IMR-90 (cell line): Measurements from ENCODE around the gene GALNT6. TPM values are rescaled to one million over a fixed set of nuclear protein-coding genes. Genes with fewer than 3 reads are reported as not detected.

Experiments
- ATAC-seq: fragments of 200-7000 bp; cut with Tn5 transposase; 2 replicates; pipeline ENCODE4 v1.9.1; 2020; ENCODE audit warnings: low read depth, mild to moderate bottlenecking, moderate library complexity
- BruUV-seq: library from RNA; stranded (reverse); fragments of 400-500 nt; replicated peaks from 2 replicates; lab custom pipeline; 2021; lab: Mats Ljungman, UMichigan
- CTCF ChIA-PET: fragments of 300-600 bp; formaldehyde crosslinking; extraction: SDS; loops from one replicate; lab custom pipeline; 2021; ENCODE audit warnings: antibody characterized with exemption; lab: Yijun Ruan, JAX
- POLR2A ChIA-PET: fragments of 300-600 bp; sonication (Branson Sonifier 250); formaldehyde crosslinking; loops from one replicate; lab custom pipeline; 2022; ENCODE audit warnings: antibody characterized with exemption; ENCODE audit not compliant: unreplicated experiment; lab: Charles Lee
- DNase-seq: peaks from one replicate; pipeline ENCODE4 v3.0.0; 2013
- H2AFZ ChIP-seq: replicated peaks from 2 replicates; pipeline ENCODE3; 2013; ENCODE audit warnings: low read length, mild to moderate bottlenecking; ENCODE audit not compliant: poor library complexity
- H2AK5ac ChIP-seq: 2 replicates; pipeline ENCODE4 v1.6.1; 2013; ENCODE audit warnings: low read depth, low read length, inconsistent platforms
- H2AK9ac ChIP-seq: replicated peaks from 2 replicates; pipeline ENCODE3; 2013; ENCODE audit warnings: mild to moderate bottlenecking, low read depth, low read length, moderate library complexity; ENCODE audit not compliant: poor library complexity
- H2BK120ac ChIP-seq: 2 replicates; pipeline ENCODE4 v1.6.1; 2013; ENCODE audit warnings: low read depth, low read length, inconsistent platforms
- H2BK15ac ChIP-seq: 3 replicates; pipeline ENCODE4 v1.6.1; 2013; ENCODE audit warnings: low read depth, low read length, inconsistent platforms
- H2BK20ac ChIP-seq: 2 replicates; pipeline ENCODE4 v1.6.1; 2013; ENCODE audit warnings: low read depth, mild to moderate bottlenecking, inconsistent platforms, low read length, moderate library complexity
- H2BK5ac ChIP-seq: 2 replicates; pipeline ENCODE4 v1.6.1; 2013; ENCODE audit warnings: mild to moderate bottlenecking, low read depth, low read length, inconsistent platforms; ENCODE audit not compliant: poor library complexity, severe bottlenecking
- H3K14ac ChIP-seq: replicated peaks from 2 replicates; pipeline ENCODE4 v1.6.1; 2013; ENCODE audit warnings: low read depth, low read length, inconsistent platforms
- H3K18ac ChIP-seq: 2 replicates; pipeline ENCODE4 v1.6.1; 2013; ENCODE audit warnings: low read depth, low read length, control low read depth
- H3K23ac ChIP-seq: 2 replicates; pipeline ENCODE4 v1.6.1; 2013; ENCODE audit warnings: low read depth, low read length, inconsistent platforms
- H3K27ac ChIP-seq: 2 replicates; pipeline ENCODE4 v1.5.1; 2013; ENCODE audit warnings: mild to moderate bottlenecking, control low read depth, low read length; ENCODE audit not compliant: insufficient read depth
- H3K27me3 ChIP-seq: 2 replicates; pipeline ENCODE4 v1.6.1; 2013; ENCODE audit warnings: low read length; ENCODE audit not compliant: control insufficient read depth, insufficient read depth
- H3K36me3 ChIP-seq: 2 replicates; pipeline ENCODE4 v1.6.1; 2013; ENCODE audit warnings: low read length, mixed read lengths; ENCODE audit not compliant: control insufficient read depth, insufficient read depth
- H3K4ac ChIP-seq: 2 replicates; pipeline ENCODE4 v1.6.1; 2013; ENCODE audit warnings: low read depth, low read length, inconsistent platforms
- H3K4me1 ChIP-seq: 2 replicates; pipeline ENCODE4 v1.6.1; 2013; ENCODE audit warnings: low read length, mixed read lengths; ENCODE audit not compliant: control insufficient read depth, insufficient read depth
- H3K4me2 ChIP-seq: 2 replicates; pipeline ENCODE4 v1.6.1; 2013; ENCODE audit warnings: low read depth, mild to moderate bottlenecking, control low read depth, low read length, moderate library complexity
- H3K4me3 ChIP-seq: 2 replicates; pipeline ENCODE4 v1.5.1; 2013; ENCODE audit warnings: low read depth, mild to moderate bottlenecking, control low read depth, low read length, moderate library complexity; ENCODE audit not compliant: insufficient read depth
- H3K56ac ChIP-seq: 2 replicates; pipeline ENCODE4 v1.6.1; 2013; ENCODE audit warnings: low read length, inconsistent platforms; ENCODE audit not compliant: insufficient read depth; ENCODE audit errors: extremely low read depth
- H3K79me1 ChIP-seq, 2 experiments: 2 replicates each; pipeline ENCODE4 v1.6.1; 2013; ENCODE audit warnings: low read length in 2 of 2, inconsistent platforms in 1 of 2, low read depth in 1 of 2
- H3K9ac ChIP-seq: 2 replicates; pipeline ENCODE4 v1.6.1; 2013; ENCODE audit warnings: low read depth, low read length, control low read depth
- H3K9me1 ChIP-seq: 2 replicates; pipeline ENCODE4 v1.6.1; 2013; ENCODE audit warnings: low read length, inconsistent platforms; ENCODE audit not compliant: insufficient read depth
- H3K9me3 ChIP-seq: 2 replicates; pipeline ENCODE4 v1.6.1; 2013; ENCODE audit warnings: low read length; ENCODE audit not compliant: control insufficient read depth, insufficient read depth
- H4K20me1 ChIP-seq: 2 replicates; pipeline ENCODE4 v1.6.1; 2013; ENCODE audit warnings: low read length, inconsistent platforms; ENCODE audit not compliant: insufficient read depth
- H4K5ac ChIP-seq: 2 replicates; pipeline ENCODE4 v1.6.1; 2013; ENCODE audit warnings: mild to moderate bottlenecking, low read depth, low read length, control low read depth
- H4K8ac ChIP-seq, 2 experiments: 2 replicates each; pipeline ENCODE4 v1.6.1; 2013; ENCODE audit warnings: low read depth in 2 of 2, low read length in 2 of 2, control low read depth in 1 of 2, inconsistent platforms in 1 of 2
- H4K91ac ChIP-seq: 2 replicates; pipeline ENCODE4 v1.6.1; 2013; ENCODE audit warnings: low read depth, low read length, inconsistent platforms; ENCODE audit not compliant: insufficient read depth
- CEBPB ChIP-seq: IDR thresholded peaks from 2 replicates; pipeline ENCODE4 v1.6.1; 2012; ENCODE audit warnings: low read depth, low read length, improper control_type of control experiment
- MAFK ChIP-seq: IDR thresholded peaks from 2 replicates; pipeline ENCODE4 v1.6.1; 2012; ENCODE audit warnings: low read depth, low read length, improper control_type of control experiment
- MAZ ChIP-seq: IDR thresholded peaks from 2 replicates; pipeline ENCODE4 v1.6.1; 2012; ENCODE audit warnings: low read depth, mild to moderate bottlenecking, low read length, improper control_type of control experiment, moderate library complexity, borderline replicate concordance
- RAD21 ChIP-seq: IDR thresholded peaks from 2 replicates; pipeline ENCODE4 v1.6.1; 2012; ENCODE audit warnings: low read length, improper control_type of control experiment
- SMC3 ChIP-seq: fragments of 150-350 bp; IDR thresholded peaks from 2 replicates; pipeline ENCODE4 v1.6.1; 2016; ENCODE audit warnings: low read depth, mild to moderate bottlenecking, antibody characterized with exemption, low read length, moderate library complexity
- WGBS, 2 experiments: methylation state at CpG; one replicate each; pipeline versions ENCODE4 v1.1.5 to v1.1.7; 2013; ENCODE audit warnings: missing lambda C conversion rate in 2 of 2; ENCODE audit not compliant: insufficient read length in 1 of 2; ENCODE audit errors: extremely low coverage in 2 of 2; 5-methylcytosine and 5-hydroxymethylcytosine counted together
- dilution Hi-C: fragments of 300-500 bp; cut with HindIII; formaldehyde crosslinking; loops from one replicate; pipeline ENCODE4 v1.14.3; 2018; ENCODE audit warnings: low sequenced_read_pairs; ENCODE audit not compliant: unreplicated experiment
- in situ Hi-C: fragments of 300-500 bp; cut with MboI; formaldehyde crosslinking; loops from 3 replicates; pipeline ENCODE4 v1.14.3; 2019; ENCODE audit warnings: low sequenced_read_pairs, inconsistent platforms, mixed read lengths
- intact Hi-C: fragments of 100-400 bp; cut with micrococcal nuclease; formaldehyde crosslinking; loops from 2 replicates; pipeline ENCODE4 v1.10.0; 2022
- polyA plus RNA-seq, 3 experiments: library from polyadenylated mRNA; depleted of rRNA; stranded (reverse); fragments of >200 nt; gene quantifications; 2 replicates each; pipeline ENCODE4 v1.2.3, GENCODE V29; 2012; ENCODE audit warnings: low replicate concordance in 1 of 3
- total RNA-seq: library from RNA; depleted of rRNA; stranded (reverse); fragments of >200 nt; gene quantifications from 2 replicates; pipeline ENCODE4 v1.2.3, GENCODE V29; 2012

The GALNT6 gene
- total and polyA plus RNA-seq, 2 of the 4 experiments (the other 2 are of a cell fraction), result 17.1 to 23.7 TPM

DNA sequence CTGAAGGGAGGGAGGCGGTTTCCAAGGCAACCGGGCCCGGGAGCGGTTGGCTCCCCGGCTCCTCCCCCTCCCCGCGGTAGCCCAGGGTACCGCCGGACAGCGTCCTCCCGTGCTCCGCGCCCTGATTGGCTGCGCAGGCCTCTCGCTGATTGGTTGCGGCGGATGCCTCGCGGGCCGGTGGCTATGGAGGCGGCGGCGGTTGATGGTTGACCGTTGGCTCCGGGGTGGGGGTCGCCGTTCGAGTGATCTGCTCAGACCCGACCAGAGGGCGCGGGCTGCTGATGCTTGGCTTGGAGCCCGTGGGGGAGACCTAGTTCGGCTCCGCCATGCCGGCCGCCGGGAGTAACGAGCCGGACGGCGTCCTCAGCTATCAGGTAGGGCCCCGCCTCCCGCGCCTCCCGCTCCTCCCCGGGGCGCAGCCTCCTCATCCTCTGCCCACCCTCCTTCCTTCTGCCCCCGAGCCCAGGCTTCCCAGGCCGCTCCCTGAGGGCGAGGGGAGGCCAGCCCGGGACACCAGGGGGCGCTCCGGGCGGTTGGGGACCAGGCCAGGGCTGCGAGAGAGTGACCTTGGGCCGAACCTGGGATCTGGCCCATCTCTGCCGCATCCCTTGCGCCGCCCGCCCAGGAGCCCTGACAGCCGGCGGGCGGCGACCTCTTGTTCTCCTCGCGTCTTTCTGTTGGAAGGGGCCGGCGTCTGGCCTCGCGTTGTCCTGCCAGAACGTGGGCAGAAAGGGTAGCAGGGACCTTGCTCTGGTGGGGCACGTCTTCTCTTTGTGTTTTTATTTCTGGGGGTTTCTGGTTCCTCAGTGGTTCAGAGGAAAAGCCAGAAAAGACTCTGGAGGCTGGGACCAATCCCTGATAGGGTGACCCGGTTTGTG, 33.7 kb upstream of the GALNT6 start, which contains the start of gene SLC4A8 (continued):
- no peak for TF ChIP-seq MAFK
- TF ChIP-seq MAZ, result peak; percentile 90; the same call in 1 of the 2 replicates
- no peak for TF ChIP-seq CEBPB

DNA sequence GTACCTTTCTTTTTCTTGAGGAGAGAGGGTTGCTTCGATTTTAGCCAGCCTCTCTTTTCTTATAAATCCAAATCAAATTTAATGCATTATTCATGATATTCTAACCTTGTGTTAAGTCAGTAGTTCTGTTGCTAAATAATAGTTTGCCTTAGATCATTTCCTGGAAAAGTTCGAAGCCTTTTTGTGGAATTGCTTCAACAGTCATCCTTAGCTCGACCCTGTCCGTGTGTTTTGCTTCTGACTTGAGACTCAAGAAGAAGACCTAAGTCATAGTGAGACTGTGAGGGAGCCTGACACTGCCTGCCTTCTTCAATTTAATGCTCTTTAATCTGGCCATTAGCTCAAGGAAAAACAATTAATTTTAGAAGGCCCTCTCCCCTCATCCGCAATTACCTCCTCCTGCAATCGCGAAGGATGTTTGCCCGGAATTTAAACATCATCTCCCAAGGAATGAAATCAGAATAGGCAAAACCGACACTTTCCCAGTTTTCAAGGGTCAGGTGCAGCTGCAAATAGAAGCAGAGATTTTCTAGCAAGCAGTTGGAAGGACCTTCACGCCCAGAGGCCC, 33.0 kb upstream of the GALNT6 start:
- Histone ChIP-seq H3K9me3 (no peaks in the 10 kb centered on the region), H2AFZ (peak overlapping the region; percentile 100), H4K20me1 (no peaks in the 10 kb centered on the region), H2BK15ac (no peak overlapping the region), H3K27me3 (no peaks in the 10 kb centered on the region), H2BK120ac (no peak overlapping the region), H3K79me1 (peaks cover 11 to 12% of the 10 kb centered on the region in 2 experiments; a peak in 2 of 4 replicates), H2BK20ac (no peak overlapping the region), H3K9ac (no peak overlapping the region), H3K27ac (no peak overlapping the region), H3K4me3 (peak overlapping the region; percentile 77; the same call in 1 of the 2 replicates), H3K14ac (no peak overlapping the region), H3K36me3 (no peaks in the 10 kb centered on the region), H3K23ac (no peak overlapping the region), H3K9me1 (no peaks in the 10 kb centered on the region), H3K18ac (no peak overlapping the region), H3K56ac (no peak overlapping the region), H3K4me1 (no peaks in the 10 kb centered on the region), H4K5ac (no peak overlapping the region), H2AK9ac (no peak overlapping the region), H4K91ac (no peak overlapping the region), H3K4me2 (peak overlapping the region; percentile 56), H3K4ac (no peak overlapping the region), H4K8ac (no peak overlapping the region), H2AK5ac (no peak overlapping the region), H2BK5ac (no peak overlapping the region)
- POLR2A ChIA-PET, result interaction anchor here (0.7 kb wide), 1 partner anchor 271 kb away, joined by 3 read pairs; no protein-coding TSS in a partner anchor
- dilution Hi-C loops (no loop called here), intact Hi-C loops (loop anchor here (2.0 to 10.0 kb wide), 3 partner anchors 167 to 391 kb away; partner anchors contain the start of gene SCN8A), in situ Hi-C loops (loop anchor here (5.0 to 10.0 kb wide), 4 partner anchors 103 to 448 kb away; no protein-coding TSS in a partner anchor)
- no TSS peak for BruUV-seq
- no peak for ATAC-seq
- DNase-seq, result no peak
- TF ChIP-seq CEBPB (no peak), RAD21 (no peak), SMC3 (no peak)
- CTCF ChIA-PET, result interaction anchor here (0.9 to 1.0 kb wide), 3 partner anchors 12 to 320 kb away, joined by 3 to 7 read pairs (median 4); no protein-coding TSS in a partner anchor
- 50% methylated on average over 2 of the region's 10 CpGs; no CpG with 5 or more reads in 1 of the 2 experiments for WGBS, 2 experiments
